ENCODE data around the gene ABCA1.
"Not testable (repeated sequence)": the region's sequence is repeated elsewhere in the genome, so short reads cannot be mapped to it uniquely, and the experiment has no call there.

Gene ABCA1

GRCh38 chr9:104923740-104924139 lies 4.2 kb downstream of the ABCA1 start:
- no peak overlapping the region for H3K4me2 ChIP-seq (ENCODE audit: insufficient read depth, low read length, poor library complexity, severe bottlenecking)
- no peak overlapping the region for H3K4me3 ChIP-seq (ENCODE audit: low read length in 2 of 2)
- no peak overlapping the region for H3K23ac ChIP-seq (ENCODE audit: low read depth, low read length, poor library complexity)
- H3K9ac ChIP-seq (ENCODE audit: low read depth, low read length, poor library complexity) = no peak overlapping the region
- no peak overlapping the region for H4K8ac ChIP-seq (ENCODE audit: low read depth, low read length)
- no peak overlapping the region for H2BK12ac ChIP-seq (ENCODE audit: low read length)
- H3K27me3 ChIP-seq (ENCODE audit: control insufficient read depth in 3 of 3, insufficient read depth in 3 of 3, low read depth in 1 of 3, low read length in 3 of 3) = no peaks in the 10 kb centered on the region
- no peak overlapping the region for H4K91ac ChIP-seq (ENCODE audit: low read depth, low read length, poor library complexity)
- H3K27ac ChIP-seq (replicated peaks; ENCODE audit: low read length) = no peak overlapping the region
- H3K36me3 ChIP-seq (replicated peaks in 1 of 2; ENCODE audit: control insufficient read depth in 2 of 2, insufficient read depth in 2 of 2, low read length in 2 of 2) = peaks cover 0 to 8% of the 10 kb centered on the region in 2 donors
- H2BK15ac ChIP-seq (ENCODE audit: low read length) = no peak overlapping the region
- no peaks in the 10 kb centered on the region for H3K9me3 ChIP-seq (replicated peaks in 1 of 2; ENCODE audit: control insufficient read depth in 2 of 2, insufficient read depth in 1 of 2, low read depth in 1 of 2, low read length in 2 of 2)
- no CpG with 5 or more reads among the region's 4 CpGs for WGBS, 2 donors (ENCODE audit: extremely low coverage in 2 of 2, insufficient read length in 2 of 2, insufficient replicate concordance in 1 of 2)
- no peak overlapping the region for H2BK5ac ChIP-seq (ENCODE audit: low read length)
- H2AK5ac ChIP-seq (ENCODE audit: low read depth, low read length) = no peak overlapping the region
- no peak overlapping the region for H2AFZ ChIP-seq (ENCODE audit: low read length)
- H3K4me1 ChIP-seq (ENCODE audit: control insufficient read depth in 2 of 2, insufficient read depth in 1 of 2, low read depth in 1 of 2, low read length in 2 of 2) = peaks cover 1 to 7% of the 10 kb centered on the region in 2 donors
- H3K4ac ChIP-seq (ENCODE audit: low read length) = no peak overlapping the region
- H3K18ac ChIP-seq (ENCODE audit: low read length) = no peak overlapping the region
- DNase-seq (ENCODE audit: low spot score) = no peak
- H3K79me1 ChIP-seq (ENCODE audit: low read depth, low read length) = peaks cover 3% of the 10 kb centered on the region
- H3K14ac ChIP-seq (ENCODE audit: low read length) = no peak overlapping the region
- H2BK120ac ChIP-seq (ENCODE audit: low read depth, low read length) = no peak overlapping the region

GRCh38 chr9:104923289-104923688 lies 4.7 kb downstream of the ABCA1 start:
- H4K91ac ChIP-seq (ENCODE audit: low read depth, low read length, poor library complexity) = no peak overlapping the region
- no peak overlapping the region for H2AFZ ChIP-seq (ENCODE audit: low read length)
- no peak overlapping the region for H2BK120ac ChIP-seq (ENCODE audit: low read depth, low read length)
- no peak overlapping the region for H3K14ac ChIP-seq (ENCODE audit: low read length)
- H2BK15ac ChIP-seq (ENCODE audit: low read length) = no peak overlapping the region
- H2BK12ac ChIP-seq (ENCODE audit: low read length) = no peak overlapping the region
- H3K9ac ChIP-seq (ENCODE audit: low read depth, low read length, poor library complexity) = no peak overlapping the region
- no peak overlapping the region for H2BK5ac ChIP-seq (ENCODE audit: low read length)
- no peaks in the 10 kb centered on the region for H3K27me3 ChIP-seq (ENCODE audit: control insufficient read depth in 3 of 3, insufficient read depth in 3 of 3, low read depth in 1 of 3, low read length in 3 of 3)
- H3K18ac ChIP-seq (ENCODE audit: low read length) = no peak overlapping the region
- no peak overlapping the region for H4K8ac ChIP-seq (ENCODE audit: low read depth, low read length)
- no peak overlapping the region for H2AK5ac ChIP-seq (ENCODE audit: low read depth, low read length)
- peaks cover 3% of the 10 kb centered on the region for H3K79me1 ChIP-seq (ENCODE audit: low read depth, low read length)
- H3K4me3 ChIP-seq (ENCODE audit: low read length in 2 of 2) = no peak overlapping the region
- H3K23ac ChIP-seq (ENCODE audit: low read depth, low read length, poor library complexity) = no peak overlapping the region
- WGBS, 2 donors (ENCODE audit: extremely low coverage in 2 of 2, insufficient read length in 2 of 2, insufficient replicate concordance in 1 of 2) = no CpG with 5 or more reads among the region's 2 CpGs
- H3K4me2 ChIP-seq (ENCODE audit: insufficient read depth, low read length, poor library complexity, severe bottlenecking) = no peak overlapping the region
- no peaks in the 10 kb centered on the region for H3K9me3 ChIP-seq (replicated peaks in 1 of 2; ENCODE audit: control insufficient read depth in 2 of 2, insufficient read depth in 1 of 2, low read depth in 1 of 2, low read length in 2 of 2)
- peaks cover 1 to 4% of the 10 kb centered on the region in 2 donors for H3K4me1 ChIP-seq (ENCODE audit: control insufficient read depth in 2 of 2, insufficient read depth in 1 of 2, low read depth in 1 of 2, low read length in 2 of 2)
- DNase-seq (ENCODE audit: low spot score) = no peak
- H3K36me3 ChIP-seq (replicated peaks in 1 of 2; ENCODE audit: control insufficient read depth in 2 of 2, insufficient read depth in 2 of 2, low read length in 2 of 2) = peaks cover 0 to 8% of the 10 kb centered on the region in 2 donors
- H3K27ac ChIP-seq (replicated peaks; ENCODE audit: low read length) = no peak overlapping the region
- no peak overlapping the region for H3K4ac ChIP-seq (ENCODE audit: low read length)

- WGBS, 2 donors (ENCODE audit: extremely low coverage in 2 of 2, insufficient read length in 2 of 2, insufficient replicate concordance in 1 of 2) = no CpG with 5 or more reads among the region's 7 CpGs
Observed at GRCh38 chr9:104922748-104923147, 5.2 kb downstream of the ABCA1 start.

GRCh38 chr9:104921067-104921741 lies 6.8 kb downstream of the ABCA1 start:
- H4K91ac ChIP-seq (ENCODE audit: low read depth, low read length, poor library complexity) = no peak overlapping the region
- H2BK12ac ChIP-seq (ENCODE audit: low read length) = no peak overlapping the region
- no CpG with 5 or more reads among the region's 3 CpGs for WGBS, 2 donors (ENCODE audit: extremely low coverage in 2 of 2, insufficient read length in 2 of 2, insufficient replicate concordance in 1 of 2)
- H3K4ac ChIP-seq (ENCODE audit: low read length) = no peak overlapping the region
- H2BK120ac ChIP-seq (ENCODE audit: low read depth, low read length) = no peak overlapping the region
- no peak overlapping the region for H3K18ac ChIP-seq (ENCODE audit: low read length)
- no peaks in the 10 kb centered on the region for H3K79me1 ChIP-seq (ENCODE audit: low read depth, low read length)
- H3K27me3 ChIP-seq (ENCODE audit: control insufficient read depth in 3 of 3, insufficient read depth in 3 of 3, low read depth in 1 of 3, low read length in 3 of 3) = no peaks in the 10 kb centered on the region
- H3K14ac ChIP-seq (ENCODE audit: low read length) = no peak overlapping the region
- no peak overlapping the region for H3K27ac ChIP-seq (replicated peaks; ENCODE audit: low read length)
- no peak overlapping the region for H2AK5ac ChIP-seq (ENCODE audit: low read depth, low read length)
- H3K9ac ChIP-seq (ENCODE audit: low read depth, low read length, poor library complexity) = no peak overlapping the region
- H2BK15ac ChIP-seq (ENCODE audit: low read length) = no peak overlapping the region
- H3K4me2 ChIP-seq (ENCODE audit: insufficient read depth, low read length, poor library complexity, severe bottlenecking) = no peak overlapping the region
- no peak for DNase-seq (ENCODE audit: low spot score)
- no peak overlapping the region for H2AFZ ChIP-seq (ENCODE audit: low read length)
- no peak overlapping the region for H3K23ac ChIP-seq (ENCODE audit: low read depth, low read length, poor library complexity)
- no peak overlapping the region for H4K8ac ChIP-seq (ENCODE audit: low read depth, low read length)
- H3K4me1 ChIP-seq (ENCODE audit: control insufficient read depth in 2 of 2, insufficient read depth in 1 of 2, low read depth in 1 of 2, low read length in 2 of 2) = peaks cover 1 to 4% of the 10 kb centered on the region in 2 donors
- no peak overlapping the region for H2BK5ac ChIP-seq (ENCODE audit: low read length)
- no peaks in the 10 kb centered on the region for H3K9me3 ChIP-seq (replicated peaks in 1 of 2; ENCODE audit: control insufficient read depth in 2 of 2, insufficient read depth in 1 of 2, low read depth in 1 of 2, low read length in 2 of 2)
- H3K4me3 ChIP-seq (ENCODE audit: low read length in 2 of 2) = no peak overlapping the region
- H3K36me3 ChIP-seq (replicated peaks in 1 of 2; ENCODE audit: control insufficient read depth in 2 of 2, insufficient read depth in 2 of 2, low read length in 2 of 2) = peaks cover 0 to 8% of the 10 kb centered on the region in 2 donors

More at GRCh38 chr9:104922748-104923147, 5.2 kb downstream of the ABCA1 start:
- not testable (repeated sequence) for H3K9ac ChIP-seq (ENCODE audit: low read depth, low read length, poor library complexity); H3K4me2 ChIP-seq (ENCODE audit: insufficient read depth, low read length, poor library complexity, severe bottlenecking); H4K8ac ChIP-seq (ENCODE audit: low read depth, low read length); H2BK120ac ChIP-seq (ENCODE audit: low read depth, low read length); H3K79me1 ChIP-seq (ENCODE audit: low read depth, low read length); H3K27me3 ChIP-seq (ENCODE audit: control insufficient read depth in 3 of 3, insufficient read depth in 3 of 3, low read depth in 1 of 3, low read length in 3 of 3); H3K36me3 ChIP-seq (replicated peaks in 1 of 2; ENCODE audit: control insufficient read depth in 2 of 2, insufficient read depth in 2 of 2, low read length in 2 of 2); H3K14ac ChIP-seq (ENCODE audit: low read length); H3K27ac ChIP-seq (replicated peaks; ENCODE audit: low read length); H2BK5ac ChIP-seq (ENCODE audit: low read length); H2BK12ac ChIP-seq (ENCODE audit: low read length); H2BK15ac ChIP-seq (ENCODE audit: low read length); H3K4me1 ChIP-seq (ENCODE audit: control insufficient read depth in 2 of 2, insufficient read depth in 1 of 2, low read depth in 1 of 2, low read length in 2 of 2); H2AK5ac ChIP-seq (ENCODE audit: low read depth, low read length); DNase-seq (ENCODE audit: low spot score); H3K4me3 ChIP-seq (ENCODE audit: low read length in 2 of 2); H3K18ac ChIP-seq (ENCODE audit: low read length); H4K91ac ChIP-seq (ENCODE audit: low read depth, low read length, poor library complexity); H3K9me3 ChIP-seq (replicated peaks in 1 of 2; ENCODE audit: control insufficient read depth in 2 of 2, insufficient read depth in 1 of 2, low read depth in 1 of 2, low read length in 2 of 2); H3K4ac ChIP-seq (ENCODE audit: low read length); H2AFZ ChIP-seq (ENCODE audit: low read length); H3K23ac ChIP-seq (ENCODE audit: low read depth, low read length, poor library complexity)

Measured in neuronal stem cell (in vitro differentiated cells).